Stimulated activated CD4-positive, alpha-beta T cell treated with anti-CD3 and anti-CD28 coated beads, Interleukin-2, amount 100 ng/mL, for 48 hours (primary cell): Measurements from ENCODE around the gene SMOC2.
"Not testable (repeated sequence)": the region's sequence is repeated elsewhere in the genome, so short reads cannot be mapped to it uniquely, and the experiment has no call there.

Experiments
- DNase-seq, 2 donors: peaks; one replicate each; pipeline ENCODE4 v3.0.0-alpha.2; 2020

Gene SMOC2

GRCh38 chr6:168694797-168695196 lies 253.8 kb downstream of the SMOC2 start:
- not testable (repeated sequence) for DNase-seq

- DNase-seq = no peak
Measured at GRCh38 chr6:168695701-168696100, 254.7 kb downstream of the SMOC2 start.

GRCh38 chr6:168698923-168699322 lies 257.9 kb downstream of the SMOC2 start:
- DNase-seq = no peak

GRCh38 chr6:168699631-168700295 lies 258.8 kb downstream of the SMOC2 start:
- no peak for DNase-seq

GRCh38 chr6:168700880-168701279 lies 259.9 kb downstream of the SMOC2 start:
- no peak for DNase-seq

GRCh38 chr6:168703990-168704389 lies 263.0 kb downstream of the SMOC2 start:
- no peak for DNase-seq

- DNase-seq = no peak
Measured at GRCh38 chr6:168704678-168705077, 263.7 kb downstream of the SMOC2 start.

- not testable (repeated sequence) for DNase-seq
Measured at GRCh38 chr6:168705271-168705670, 264.3 kb downstream of the SMOC2 start.

- DNase-seq = no peak
Measured at GRCh38 chr6:168706471-168707177, 265.6 kb downstream of the SMOC2 start.

GRCh38 chr6:168708526-168708925 lies 267.5 kb downstream of the SMOC2 start:
- no peak for DNase-seq

- no peak for DNase-seq
Measured at GRCh38 chr6:168708984-168709383, 268.0 kb downstream of the SMOC2 start.

- DNase-seq = no peak
Measured at GRCh38 chr6:168709390-168709789, 268.4 kb downstream of the SMOC2 start.

- DNase-seq = no peak
Measured at GRCh38 chr6:168709991-168710390, 269.0 kb downstream of the SMOC2 start.

- DNase-seq = no peak
Measured at GRCh38 chr6:168711049-168711640, 270.2 kb downstream of the SMOC2 start.

- no peak for DNase-seq
Measured at GRCh38 chr6:168711666-168712300, 270.8 kb downstream of the SMOC2 start.

GRCh38 chr6:168712993-168713392 lies 272.0 kb downstream of the SMOC2 start:
- no peak for DNase-seq

- no peak for DNase-seq
Measured at GRCh38 chr6:168713839-168714238, 272.9 kb downstream of the SMOC2 start.

GRCh38 chr6:168714547-168715260 lies 273.7 kb downstream of the SMOC2 start:
- DNase-seq = no peak

- DNase-seq = no peak
Measured at GRCh38 chr6:168715643-168716481, 274.9 kb downstream of the SMOC2 start.

- DNase-seq = no peak
Measured at GRCh38 chr6:168716581-168716980, 275.6 kb downstream of the SMOC2 start.

GRCh38 chr6:168717491-168717890 lies 276.5 kb downstream of the SMOC2 start:
- DNase-seq = no peak
